NCI-H2081 (cell line): ENCODE results near the gene CAMK2D.

Experiments
- DNase-seq, 2 experiments: peaks; one replicate each; lab custom pipeline; 2025; lab: John Stamatoyannopoulos, UW

The CAMK2D gene

DNA sequence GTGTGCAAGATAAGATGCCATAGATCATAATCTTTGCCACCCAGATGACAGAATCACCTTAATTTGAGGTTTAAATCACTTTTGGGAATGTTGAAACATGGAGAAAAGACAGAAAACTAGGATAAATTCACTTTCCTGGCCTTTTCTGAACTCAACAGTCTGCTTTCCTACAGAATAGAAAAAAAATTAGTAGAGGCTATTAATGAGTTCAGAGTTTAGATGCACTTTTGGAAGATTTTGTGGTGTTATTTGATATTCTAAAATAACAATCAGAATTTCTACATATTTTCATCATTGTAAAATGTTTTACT is 195.9 kb downstream of the CAMK2D start:
- no peak for DNase-seq

- no peak for DNase-seq
Observed at GRCh38 chr4:113564493-113564892, 197.0 kb downstream of the CAMK2D start.

DNA sequence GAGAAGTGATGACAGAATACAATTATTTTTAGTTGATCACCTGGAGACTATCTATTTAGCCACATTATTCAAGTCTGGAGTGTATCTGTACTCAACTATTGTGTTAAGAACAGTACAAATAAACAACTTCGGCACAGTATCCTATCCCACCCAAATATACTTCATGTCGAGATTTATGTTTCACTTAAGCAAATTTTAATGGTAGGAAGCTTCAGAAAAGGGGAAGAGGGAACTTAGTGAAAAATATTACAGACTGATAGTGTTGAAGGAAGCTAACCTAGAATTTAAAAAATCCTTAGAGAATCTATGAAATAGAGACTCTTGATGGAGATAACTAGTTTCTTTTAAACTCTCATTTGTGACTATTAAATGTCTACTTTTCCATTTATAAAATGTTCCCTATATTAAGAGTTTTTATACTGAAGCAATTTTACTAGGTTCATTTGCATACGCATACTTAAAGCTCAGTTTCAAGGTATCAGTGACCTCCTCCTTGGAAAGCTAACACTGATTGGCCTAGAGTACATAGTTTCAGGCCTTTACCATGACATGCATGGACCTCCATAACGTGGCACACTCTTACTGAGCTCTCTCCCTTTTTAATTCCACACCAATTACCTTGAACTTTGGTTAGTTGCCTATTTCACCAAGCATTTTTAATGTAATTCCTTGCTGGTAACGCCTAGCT is 197.7 kb downstream of the CAMK2D start:
- DNase-seq: no peak

GRCh38 chr4:113561758-113562157 is 199.8 kb downstream of the CAMK2D start:
- DNase-seq: no peak

GRCh38 chr4:113561092-113561491 is 200.4 kb downstream of the CAMK2D start:
- no peak for DNase-seq

GRCh38 chr4:113560579-113560978 is 201.0 kb downstream of the CAMK2D start:
- no peak for DNase-seq

DNA sequence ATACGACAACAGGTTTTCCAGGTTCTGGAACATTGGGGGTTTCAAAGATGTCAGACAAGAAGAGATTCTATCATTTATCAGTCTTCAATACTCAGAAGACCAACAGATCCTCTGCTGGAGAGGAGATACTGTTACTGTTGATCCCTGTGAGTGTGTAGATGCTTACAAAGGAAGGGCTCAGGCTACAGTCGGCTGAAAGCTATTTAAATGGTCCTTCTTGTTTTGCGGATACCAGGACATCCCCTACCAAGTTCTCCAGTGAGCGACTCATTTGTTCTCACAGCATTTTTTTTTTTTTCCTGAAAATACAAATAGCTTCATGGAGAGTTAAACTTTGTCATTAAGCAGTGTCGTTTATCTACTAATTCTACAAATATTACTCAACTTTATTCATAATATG is 201.6 kb downstream of the CAMK2D start:
- no peak for DNase-seq

- DNase-seq: no peak
Observed at GRCh38 chr4:113556382-113557134, 205.0 kb downstream of the CAMK2D start.

DNA sequence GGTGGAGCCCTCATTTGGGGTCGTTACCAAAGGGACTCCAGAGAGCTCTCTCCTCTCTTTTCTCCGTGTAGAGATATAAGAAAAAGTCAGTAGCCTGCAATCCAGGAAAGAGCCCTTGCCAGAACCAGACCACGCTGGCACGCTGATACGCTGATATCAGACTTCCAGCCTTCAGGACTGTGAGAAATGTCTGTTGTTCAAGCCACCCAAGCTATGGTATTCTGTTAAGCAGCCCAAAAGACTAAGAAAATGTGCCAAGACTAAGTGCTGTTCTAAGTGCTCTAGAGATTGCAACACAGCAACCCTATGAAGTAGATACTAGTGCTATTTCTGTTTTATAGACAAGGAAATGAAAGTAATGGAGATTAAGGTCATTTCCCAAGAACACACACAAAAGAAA is 205.7 kb downstream of the CAMK2D start:
- DNase-seq: no peak

GRCh38 chr4:113553082-113553481 is 208.5 kb downstream of the CAMK2D start:
- no peak for DNase-seq

- DNase-seq: no peak
Observed at GRCh38 chr4:113550510-113550909, 211.0 kb downstream of the CAMK2D start.

DNA sequence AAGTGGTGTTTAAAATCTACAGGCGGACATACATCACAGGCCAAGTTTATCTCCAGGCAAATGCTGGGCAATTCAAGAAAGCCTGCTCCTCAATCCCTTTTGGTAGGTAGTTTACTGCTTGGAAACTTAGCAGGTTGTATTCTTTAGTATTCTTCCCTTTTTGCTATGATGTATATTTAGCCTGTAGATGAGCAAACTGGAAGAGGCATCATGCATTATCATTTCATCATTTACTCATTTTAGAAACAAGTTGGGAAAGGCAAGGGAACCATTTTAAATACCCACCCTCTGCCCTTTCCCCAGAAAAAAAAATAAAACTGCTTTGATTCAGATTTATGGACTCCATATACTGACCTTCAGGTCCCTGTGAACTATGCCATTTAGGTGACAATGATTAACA is 213.2 kb downstream of the CAMK2D start:
- no peak for DNase-seq

DNA sequence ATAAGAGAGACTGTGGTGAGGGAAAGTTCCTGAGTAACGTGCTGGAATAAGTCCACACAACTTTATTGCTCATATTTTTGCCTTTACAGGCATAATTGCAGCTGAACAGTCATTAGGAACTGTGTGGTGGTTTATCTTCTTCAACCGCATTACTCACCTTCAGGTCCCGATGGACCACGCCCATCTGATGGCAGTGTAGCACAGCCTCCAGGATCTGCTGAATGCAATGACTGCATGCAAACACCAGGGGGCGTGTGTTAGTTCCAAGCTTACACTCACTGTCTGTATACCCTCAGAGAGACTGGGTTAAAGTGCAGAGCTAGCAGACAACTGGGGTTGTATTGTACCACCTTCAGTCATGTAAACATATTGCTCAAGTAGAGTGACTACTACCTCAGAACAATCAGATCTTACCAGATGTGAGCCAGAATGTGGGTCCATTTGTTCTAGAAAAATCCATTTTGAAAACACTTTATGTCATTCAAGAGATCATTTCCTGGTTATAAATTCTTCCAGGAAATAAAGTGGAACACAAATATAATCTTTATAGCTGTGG is 214.0 kb downstream of the CAMK2D start:
- DNase-seq: peak; percentile 69 to 85

GRCh38 chr4:113541933-113542332 is 219.6 kb downstream of the CAMK2D start:
- DNase-seq: no peak

- no peak for DNase-seq
Observed at GRCh38 chr4:113540859-113541258, 220.7 kb downstream of the CAMK2D start.

DNA sequence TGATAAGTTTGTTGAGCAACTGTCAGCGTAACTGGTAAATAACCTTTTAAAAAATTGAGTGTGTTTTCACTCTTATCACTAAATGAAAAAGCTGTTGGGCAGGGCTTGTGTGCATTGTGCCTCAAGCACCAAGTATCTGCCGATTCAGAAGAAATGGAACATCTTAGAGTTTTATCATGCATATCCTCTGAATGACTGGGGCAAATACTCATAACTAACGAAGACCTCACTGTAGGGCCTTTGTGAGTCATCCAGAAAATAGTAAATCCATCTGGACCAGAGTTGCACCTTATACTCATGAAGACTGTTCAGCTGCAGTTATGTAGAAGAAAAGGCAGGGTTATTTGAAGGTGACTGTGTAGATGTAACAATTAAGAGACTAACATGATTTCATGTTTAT is 222.1 kb downstream of the CAMK2D start:
- DNase-seq: no peak

DNA sequence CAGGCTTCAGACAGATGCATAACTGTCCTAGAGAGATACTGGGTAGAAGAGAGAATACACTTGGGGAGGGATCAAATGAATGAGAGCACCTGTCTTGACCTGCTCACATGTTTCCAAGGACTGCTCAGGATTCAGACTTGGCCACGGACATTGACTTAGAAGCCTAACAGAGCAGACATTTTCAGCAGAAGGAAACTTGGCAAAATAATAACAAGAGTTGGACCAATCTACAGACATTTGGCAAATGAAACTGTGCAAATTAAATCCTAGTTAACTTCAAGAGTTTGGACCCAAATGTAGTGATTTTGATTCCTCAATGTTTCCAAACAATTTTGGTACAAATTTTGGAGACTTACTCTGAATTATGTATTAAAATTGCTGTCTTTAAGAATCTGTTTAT is 223.9 kb downstream of the CAMK2D start:
- no peak for DNase-seq

DNA sequence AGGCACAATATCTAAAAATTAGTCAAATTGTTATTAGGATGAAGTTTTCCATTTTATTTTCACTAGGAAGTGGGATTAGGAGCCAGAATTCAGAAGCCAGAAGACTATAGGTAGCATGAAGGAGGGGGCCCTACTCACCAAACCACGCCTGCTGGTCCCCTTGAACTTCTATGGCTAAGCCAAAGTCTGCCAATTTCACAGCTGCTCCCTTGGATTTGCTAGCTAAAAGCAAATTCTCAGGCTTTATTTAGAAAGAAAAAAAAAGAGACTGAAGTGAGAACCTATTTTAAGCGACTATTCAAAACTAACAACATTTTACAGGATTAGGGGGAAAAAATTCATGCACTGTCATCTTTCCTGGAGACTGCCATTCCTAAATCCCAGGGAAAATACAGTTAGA is 224.3 kb downstream of the CAMK2D start:
- no peak for DNase-seq

DNA sequence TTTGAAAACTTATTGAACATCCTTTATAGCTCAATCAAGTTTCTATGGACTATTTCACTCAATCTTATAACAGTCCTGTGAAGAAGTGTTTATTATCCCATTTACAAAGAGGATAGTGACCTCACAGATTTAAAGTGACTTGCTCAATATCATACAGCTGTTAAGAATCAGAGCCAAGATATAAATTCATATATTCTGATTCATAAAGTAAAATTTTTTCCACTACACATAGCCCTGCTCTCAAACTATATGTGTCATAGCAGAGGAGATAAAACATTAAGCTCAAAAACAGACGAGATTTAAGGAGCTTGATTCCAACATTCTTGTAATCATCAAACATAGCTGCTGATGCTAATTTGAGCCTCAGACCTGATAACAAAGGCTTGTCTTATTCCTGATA is 226.8 kb downstream of the CAMK2D start:
- DNase-seq: no peak

GRCh38 chr4:113531572-113531971 is 230.0 kb downstream of the CAMK2D start:
- DNase-seq: no peak

GRCh38 chr4:113528395-113528794 is 233.1 kb downstream of the CAMK2D start:
- no peak for DNase-seq

GRCh38 chr4:113525521-113525920 is 236.0 kb downstream of the CAMK2D start:
- DNase-seq: no peak

DNA sequence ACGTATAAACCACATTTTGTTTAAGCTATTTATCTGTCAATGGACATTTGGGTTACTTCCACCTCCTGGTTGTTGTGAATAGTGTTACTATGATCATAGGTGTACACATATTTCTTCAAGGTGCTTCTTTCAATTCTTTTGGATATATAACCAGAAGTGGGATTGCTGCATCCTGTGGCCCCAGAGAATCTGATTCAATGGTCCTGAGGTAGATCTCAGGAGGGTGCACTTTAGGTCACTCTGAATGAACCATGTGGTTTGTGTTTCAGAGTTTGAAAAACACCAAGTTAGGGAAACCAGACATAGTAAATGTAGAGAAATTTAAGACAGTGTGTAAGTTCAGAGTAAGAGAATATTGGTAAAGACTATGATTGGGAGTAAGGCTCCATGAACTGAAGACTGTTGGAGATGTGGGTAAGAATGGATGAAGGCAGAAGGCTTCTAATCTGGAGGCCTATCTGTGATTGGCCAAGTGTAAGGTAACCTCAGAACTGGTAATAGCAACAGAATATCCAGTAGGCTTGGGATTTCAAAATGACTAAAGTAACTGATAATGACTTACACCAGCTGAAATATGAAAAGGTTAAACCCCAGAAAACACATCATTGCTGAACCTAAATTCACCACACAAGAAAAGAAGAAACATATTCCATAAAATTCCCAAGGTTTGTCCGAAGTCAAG is 236.9 kb downstream of the CAMK2D start:
- DNase-seq: no peak
